HG02885 (cell line): ENCODE results near the gene GPSM1.

Experiments
- ATAC-seq: cut with Tn5 transposase; IDR thresholded peaks from one replicate; pipeline ENCODE4 v1.9.1; 2021; ENCODE audit warnings: mild to moderate bottlenecking; ENCODE audit not compliant: unreplicated experiment, poor library complexity

GPSM1 gene

DNA sequence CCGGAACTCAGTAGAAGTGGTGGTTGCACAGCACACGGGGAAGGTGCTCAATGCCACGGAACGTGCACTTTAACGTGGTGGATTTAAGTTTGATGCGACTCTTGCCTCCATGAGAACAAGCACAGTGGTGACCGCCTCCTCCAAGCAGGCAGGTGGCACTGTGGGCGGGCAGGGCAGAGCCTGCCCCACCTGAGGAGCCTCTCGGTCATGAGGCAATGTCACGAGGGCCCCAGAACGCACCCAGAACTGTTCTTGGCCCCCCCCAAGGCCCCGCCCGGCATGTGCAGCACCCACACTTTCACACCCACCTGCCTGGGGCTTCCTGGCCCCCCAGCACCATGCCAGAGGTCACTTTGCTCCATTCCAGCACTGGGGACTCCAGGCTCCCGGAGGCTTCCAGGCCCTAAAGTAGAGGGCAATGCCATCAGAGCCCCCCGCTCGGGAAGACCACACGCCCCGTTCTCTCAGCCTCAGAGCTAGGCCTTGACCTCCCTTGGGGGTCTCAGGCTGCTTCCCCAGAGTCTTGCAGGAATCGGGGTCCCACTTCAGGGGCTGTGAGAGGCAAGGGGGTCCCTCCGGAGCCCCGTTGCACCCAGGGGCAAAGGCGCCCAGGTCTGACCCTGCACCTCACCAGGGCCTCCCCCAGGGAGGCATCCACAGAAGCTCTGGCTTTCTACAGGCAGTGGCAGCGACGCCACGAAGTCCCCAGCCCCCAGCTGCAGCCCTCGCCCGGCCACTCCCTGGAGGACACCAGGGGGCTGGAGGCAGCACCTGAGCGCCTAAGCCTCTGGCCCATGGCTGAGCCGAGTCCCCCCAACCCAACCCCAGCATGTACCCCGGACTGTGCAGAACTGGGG lies 37.5 kb upstream of the GPSM1 start:
- no peak for ATAC-seq

DNA sequence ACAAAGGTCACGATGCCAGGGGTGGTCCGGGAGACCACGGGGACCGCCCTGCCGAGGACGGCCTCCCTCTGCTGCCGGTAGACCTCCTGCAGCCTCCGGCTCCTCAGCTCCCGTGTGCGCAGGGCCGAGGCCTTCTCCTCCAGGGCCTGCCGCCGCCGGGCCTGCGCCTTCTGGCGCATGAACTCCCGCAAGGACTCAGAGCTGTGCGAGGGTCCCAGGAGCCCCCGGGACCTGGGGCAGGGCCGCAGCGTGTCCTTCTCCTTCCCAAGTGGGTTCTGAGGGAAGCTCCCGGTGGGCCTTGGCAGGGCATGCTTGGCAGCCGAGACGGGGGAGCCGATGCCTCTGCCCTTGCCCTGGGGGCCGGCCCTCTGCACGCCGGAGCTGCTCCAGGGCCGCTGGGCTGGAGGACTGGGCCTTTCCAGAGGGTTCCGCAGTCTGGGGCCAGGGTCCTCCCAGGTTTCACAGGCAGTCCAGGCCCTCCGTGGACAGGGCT lies 36.8 kb upstream of the GPSM1 start:
- ATAC-seq, result no peak

DNA sequence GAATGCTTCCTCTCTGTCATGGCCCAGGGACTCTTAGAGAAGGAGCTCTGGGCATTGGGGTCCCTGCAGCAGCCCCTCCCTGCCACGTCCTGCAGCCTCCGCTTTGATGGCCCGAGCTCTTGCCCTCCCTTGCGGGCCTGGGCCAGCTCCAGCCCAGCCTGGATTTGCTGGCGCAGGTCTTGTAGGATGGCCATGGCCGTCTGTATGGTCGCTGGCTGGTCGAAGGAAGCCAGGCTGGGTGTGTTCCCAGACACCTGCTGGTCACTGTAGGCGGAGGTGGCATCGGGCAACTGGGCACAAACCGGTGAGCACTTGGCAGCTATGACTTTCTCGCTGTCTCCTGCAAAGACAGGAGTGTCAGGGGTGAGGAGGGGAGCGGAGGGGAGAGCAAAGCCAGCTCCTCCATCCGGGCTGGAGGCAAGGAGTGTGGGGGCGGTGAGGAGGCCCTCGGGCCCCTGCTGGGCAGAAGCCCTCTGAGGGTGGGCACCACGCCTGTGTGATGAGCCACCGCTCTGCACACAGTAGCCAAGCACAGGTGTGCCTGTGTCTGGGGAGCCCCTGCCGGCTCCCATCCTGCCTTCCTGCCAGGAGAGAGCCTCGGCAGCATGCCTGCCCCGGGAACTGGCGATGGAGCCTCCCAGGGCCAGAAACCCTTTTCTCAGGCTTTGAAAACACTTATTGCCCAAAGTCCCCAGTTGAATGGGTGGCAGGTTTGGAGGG lies 35.9 kb upstream of the GPSM1 start:
- no peak for ATAC-seq

DNA sequence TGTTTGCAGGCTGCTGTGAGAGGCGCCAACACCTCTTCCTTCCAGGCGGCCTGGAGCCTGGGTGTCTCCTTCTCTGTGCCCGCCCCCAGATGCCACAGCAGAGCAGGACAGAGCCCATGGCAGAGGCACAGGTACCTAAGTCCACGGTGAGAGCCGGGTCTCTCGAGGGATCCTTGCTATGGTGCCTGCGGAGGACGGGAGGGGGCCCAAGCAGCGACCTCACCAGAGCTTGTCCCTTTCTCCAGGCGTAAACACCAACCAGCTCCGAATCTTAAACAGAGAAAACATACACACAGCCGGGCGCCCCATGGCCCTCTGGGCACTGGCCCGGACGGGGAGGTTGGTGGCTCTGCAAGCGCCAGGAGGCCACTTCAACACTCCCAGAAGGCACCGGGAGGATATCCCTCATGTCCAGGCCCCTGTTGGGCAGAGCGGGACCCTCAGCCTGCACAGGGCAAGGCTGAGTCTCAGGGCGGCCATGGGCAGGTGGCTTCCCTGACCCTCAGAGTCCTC lies 35.3 kb upstream of the GPSM1 start:
- ATAC-seq, result no peak

DNA sequence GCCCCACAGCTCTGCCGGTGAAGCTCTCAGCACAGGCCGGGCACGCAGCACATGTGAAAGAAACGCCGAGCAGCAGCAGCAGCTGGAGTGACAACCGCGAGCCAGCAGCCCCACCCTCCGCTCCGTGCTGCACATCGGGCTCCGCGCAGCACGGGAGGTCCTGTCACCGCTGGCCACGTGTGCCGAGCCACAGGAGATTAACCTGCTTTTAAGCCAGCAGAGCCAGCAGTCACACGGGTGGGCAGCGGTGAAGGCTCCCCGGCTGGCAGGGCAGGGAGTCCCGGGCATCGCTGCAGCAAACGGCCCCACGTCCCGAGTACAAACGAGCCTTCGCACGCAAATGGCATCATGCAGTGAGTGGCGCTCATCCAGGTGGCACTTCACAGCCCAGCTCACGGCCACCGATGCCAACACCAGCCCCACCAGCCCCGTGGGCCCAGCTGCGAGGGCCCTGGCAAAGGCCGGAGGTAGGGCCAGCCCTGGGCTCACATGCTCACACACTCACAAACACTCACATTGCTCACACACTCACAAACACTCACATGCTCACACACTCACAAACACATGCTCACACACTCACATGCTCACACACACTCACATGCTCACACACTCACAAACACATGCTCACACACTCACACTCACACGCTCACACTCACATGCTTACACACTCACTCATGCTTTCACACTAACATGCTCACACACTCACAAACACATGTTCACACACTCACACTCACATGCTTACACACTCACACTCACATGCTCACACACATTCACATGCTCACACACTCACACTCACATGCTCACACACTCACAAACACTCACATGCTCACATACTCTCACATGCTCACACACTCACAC lies 34.5 kb upstream of the GPSM1 start:
- ATAC-seq, result no peak

DNA sequence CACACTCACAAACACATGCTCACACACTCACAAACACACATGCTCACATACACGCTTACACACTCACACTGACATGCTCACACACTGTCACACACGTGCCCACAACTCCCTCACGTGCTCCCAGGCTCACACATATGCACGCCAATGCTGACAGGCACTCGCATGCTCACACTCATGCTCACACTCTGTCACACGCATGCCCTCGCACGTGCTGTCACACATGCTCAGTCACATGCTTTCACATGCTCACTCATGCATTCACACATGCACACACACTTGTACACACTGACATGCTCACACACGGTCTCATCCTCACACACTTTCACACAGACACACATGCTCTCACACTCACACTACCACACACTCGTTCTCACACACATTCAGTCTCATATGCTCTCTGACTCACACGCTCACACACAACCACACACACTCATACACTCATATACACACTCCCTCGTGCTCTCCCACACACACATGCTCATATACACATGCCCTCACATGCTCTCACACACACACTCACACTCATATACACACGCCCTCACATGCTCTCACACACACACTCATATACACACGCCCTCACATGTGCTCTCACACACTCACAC lies 33.8 kb upstream of the GPSM1 start:
- no peak for ATAC-seq

DNA sequence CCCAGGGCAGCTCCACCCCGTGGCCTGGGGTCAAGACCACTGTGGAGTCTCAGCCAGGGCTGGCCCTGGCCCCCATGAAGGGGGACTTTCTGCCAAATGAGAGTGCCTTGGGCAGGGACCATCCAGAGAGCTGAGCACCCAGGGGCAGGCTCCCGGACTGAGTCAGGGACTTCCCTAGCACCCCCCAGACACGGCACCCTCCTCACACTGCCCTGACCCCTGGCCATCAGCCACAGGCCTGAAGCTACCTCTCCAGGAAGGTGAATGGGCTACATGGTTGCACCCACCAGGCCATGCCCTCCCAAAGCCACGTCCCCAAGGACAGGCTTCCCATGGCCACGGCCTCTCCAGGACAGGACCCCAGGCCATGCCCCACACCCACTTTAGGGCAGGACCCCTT lies 32.9 kb upstream of the GPSM1 start:
- no peak for ATAC-seq

DNA sequence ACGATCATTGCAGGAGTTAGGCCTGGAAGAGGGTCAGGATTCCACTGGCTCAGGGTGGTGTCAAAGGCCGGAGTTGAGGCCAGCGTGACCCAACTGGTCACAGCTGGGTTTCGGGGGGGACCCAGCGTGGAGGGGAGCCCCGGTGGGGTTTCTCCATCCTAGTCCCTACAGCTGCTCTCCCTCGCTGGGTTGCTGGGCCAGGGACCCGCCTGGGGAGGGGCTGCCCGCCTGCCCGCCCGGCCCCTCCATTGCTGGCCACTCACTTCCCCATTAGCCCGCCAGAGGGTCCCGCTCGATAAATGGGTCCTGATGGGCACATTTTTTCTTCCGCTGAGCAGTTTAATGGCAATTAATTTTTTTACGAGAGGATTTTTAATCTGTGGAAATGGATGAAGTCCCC lies 32.3 kb upstream of the GPSM1 start:
- ATAC-seq, result no peak

DNA sequence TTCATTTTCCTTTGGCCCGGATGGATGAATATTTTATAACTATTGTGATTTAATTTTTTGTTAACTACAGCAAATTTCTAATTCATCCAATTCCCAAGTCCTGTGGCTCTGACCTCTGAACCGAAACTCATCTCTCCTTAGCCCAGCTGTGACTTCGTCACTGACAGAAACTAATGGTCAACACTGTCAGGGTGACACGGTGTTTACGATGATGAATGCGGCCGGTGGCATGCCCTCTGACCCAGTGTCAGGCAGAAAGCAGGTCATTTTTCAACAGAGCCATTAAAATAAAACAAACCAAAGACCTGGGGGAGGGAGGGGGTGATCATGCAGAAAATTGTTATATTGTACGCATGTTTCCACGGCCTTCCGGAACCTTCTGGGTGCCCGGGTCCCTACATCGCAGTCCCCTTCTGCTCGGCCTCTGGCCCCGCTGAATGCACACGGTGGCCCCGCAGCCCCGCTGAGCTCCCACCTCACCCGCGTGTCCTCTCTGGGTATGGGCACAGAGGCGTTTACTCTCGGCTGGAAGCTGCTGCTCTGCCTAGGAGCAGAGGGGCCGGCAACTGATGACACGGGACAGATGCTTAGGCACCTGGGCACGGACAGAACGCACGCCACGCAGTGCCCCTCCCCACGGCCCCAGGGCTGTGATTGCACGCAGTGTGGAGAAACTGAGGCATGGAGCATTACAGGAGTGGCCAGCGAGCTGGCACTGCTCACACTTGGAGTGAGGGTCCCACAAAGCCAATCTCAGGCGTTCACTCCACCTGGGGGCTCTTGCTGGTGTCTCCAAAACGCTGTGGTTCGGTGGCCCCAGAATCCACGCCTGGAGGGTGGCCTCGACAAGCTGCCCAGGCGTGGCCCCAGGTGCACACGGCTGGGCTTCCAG lies 31.6 kb upstream of the GPSM1 start:
- no peak for ATAC-seq

DNA sequence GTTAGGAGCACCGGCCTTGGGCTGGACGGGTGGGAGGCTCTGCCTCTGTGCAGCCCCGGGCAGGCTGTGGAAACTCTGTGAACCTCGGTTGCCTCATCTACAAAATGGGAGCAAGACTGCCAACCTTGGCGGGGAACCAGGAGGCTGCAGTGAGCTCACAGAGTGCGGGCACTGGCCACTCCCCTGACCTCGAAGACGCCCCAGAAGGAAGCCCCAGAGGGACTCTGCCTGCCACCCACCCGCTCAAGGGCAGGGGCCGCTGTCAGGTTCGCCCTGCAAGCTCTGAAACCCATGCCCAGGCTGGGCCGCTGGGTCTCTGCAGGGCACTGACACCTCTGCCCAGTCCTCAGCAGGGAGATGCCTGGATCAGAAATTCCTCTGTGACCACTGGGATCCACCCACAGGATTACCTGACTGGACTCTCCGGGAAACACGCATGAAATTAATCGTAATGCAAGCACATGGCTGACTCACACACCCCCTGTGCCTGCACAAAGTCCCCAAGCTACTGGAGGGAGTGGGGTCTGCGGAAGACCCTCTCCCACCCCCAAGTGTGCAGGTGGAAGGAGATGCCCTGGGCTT lies 30.8 kb upstream of the GPSM1 start:
- ATAC-seq, result no peak

DNA sequence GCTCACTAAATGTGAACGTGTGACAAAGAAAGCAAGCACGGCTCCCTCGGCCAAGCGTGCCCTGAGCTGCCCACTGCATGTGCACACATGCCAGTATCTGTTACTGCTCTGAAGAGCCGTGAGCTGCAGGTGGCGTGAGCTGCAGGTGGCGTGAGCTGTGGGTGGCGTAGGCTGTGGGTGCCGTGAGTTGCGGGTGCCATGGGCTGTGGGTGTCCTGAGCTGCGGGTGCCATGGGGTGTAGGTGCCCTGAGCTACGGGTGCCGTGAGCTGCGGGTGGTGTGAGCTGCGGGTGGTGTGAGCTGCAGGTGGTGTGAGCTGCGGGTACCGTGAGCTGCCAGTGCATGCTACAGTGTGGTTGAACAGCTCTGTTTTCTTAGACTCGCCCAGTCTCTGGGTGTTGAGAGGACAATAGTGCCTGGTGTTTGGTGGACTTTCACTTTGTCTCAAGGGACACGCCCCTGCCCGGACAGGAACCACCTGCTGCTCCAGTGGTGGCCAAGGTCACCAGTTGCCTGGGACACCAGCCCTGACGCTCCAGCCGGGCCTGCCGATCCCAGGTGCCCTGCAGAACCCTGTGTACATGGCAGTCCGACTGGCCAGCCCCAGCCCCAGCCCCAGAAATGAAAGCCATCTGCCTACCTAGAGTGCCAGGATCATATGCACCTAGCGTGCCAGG lies 30.2 kb upstream of the GPSM1 start:
- no peak for ATAC-seq

DNA sequence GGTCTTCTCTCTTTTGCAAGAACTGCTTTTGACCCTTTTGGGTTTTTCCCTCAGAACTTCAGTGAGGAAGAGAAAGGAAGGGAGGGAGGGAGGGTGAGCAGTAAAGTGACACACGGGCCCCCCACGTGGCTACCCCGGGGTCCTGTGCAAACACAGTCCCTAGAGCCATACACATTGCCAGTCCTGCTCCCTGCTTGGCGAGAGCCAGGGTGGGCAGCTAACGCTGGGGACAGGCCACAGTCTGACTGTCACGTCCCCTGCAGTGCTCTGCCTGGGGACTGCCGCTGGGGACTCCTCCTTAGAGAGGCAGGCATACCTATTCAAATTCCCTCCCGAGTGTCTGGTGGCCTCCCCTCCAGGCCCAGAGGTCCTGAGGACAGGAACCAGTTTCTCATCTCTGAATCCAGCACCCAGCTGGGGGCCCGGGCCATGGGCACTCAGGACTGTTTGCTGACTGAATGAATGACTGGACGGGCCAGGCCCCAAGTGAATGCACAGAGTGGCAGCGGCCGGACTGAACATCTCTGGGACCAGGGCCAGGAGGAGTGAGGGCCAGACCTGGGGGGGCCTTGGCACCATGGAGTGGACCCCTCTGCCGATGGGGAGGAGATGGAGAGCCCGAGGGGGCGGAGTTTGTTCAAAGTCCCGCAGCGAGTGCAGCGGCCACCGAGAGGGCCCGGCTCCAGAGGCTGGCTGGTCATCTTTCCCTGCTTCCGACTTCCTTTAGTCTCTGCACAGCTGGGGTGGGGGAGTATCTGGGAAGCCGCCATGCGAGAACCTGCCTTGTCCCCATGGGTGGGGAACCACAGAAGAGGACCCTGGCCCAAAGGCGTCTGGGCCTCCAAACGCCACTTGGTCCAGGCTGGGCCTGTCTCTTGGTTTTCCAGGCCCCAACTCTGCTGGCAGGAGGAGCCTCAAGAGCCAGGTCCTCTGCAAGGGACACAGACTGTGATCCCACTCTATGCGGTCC lies 29.3 kb upstream of the GPSM1 start:
- no peak for ATAC-seq

DNA sequence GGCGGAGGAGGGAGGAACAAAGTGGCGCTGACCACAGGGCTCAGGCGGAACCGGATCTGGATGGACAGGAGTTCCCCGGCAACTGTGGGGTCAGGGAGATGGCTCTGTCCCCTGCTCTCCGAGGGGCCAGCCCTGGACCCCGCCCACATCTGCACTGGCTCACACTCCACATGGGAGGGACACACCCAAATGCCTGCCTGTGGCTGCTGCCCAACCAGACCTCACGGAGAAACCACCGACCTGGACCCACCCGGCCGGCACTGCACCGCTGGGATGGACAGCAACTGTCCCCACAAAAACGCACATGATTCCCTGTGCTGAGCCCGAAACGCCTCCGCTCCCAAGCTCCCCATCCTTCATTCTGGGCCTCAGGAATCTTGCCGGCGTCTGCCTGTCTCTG lies 28.2 kb upstream of the GPSM1 start:
- no peak for ATAC-seq

DNA sequence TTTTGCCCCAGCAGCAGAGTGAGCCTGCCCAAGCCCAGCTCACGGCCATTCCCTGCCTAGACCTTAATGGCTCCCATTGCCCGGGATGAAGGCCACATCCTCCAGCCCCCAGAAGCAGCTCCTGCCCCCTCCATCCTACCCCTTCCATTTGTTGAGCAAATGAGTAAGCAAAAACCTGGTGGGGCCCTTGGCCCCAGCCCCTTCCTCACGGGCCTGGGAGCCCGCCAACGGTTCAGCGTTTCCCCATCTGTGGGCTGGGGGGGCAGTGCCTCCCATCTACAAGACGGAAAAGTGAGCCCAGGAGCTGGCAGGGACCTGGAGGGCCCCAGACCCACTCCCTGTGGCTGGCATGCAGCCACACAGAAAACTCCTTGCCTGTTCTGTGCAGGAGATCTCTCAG lies 27.8 kb upstream of the GPSM1 start:
- ATAC-seq, result no peak

DNA sequence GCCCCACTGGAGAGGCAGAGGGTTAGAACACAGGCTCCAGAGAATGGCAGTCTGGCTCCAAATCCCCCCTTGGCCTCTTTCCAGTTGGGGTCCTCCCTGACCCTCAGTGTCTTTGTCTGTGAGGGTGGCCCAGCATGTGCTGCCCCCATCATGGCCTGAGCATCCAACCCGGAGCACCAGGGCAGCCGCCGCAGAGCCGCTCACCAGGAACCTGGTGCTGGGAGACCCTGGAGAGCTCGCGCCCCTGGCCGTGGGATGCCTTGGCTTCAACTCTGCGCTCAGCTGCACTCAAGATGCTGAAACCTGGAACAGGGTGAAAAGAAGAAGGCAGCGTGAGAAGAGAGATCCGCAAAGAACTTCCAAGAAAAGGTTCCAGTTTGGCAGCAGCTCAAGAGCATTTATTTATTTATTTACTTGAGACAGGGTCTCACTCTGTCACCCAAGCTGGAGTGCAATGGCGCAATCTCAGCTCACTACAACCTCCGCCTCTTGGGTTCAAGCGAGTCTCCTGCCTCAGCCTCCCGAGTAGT lies 27.3 kb upstream of the GPSM1 start:
- ATAC-seq, result no peak

DNA sequence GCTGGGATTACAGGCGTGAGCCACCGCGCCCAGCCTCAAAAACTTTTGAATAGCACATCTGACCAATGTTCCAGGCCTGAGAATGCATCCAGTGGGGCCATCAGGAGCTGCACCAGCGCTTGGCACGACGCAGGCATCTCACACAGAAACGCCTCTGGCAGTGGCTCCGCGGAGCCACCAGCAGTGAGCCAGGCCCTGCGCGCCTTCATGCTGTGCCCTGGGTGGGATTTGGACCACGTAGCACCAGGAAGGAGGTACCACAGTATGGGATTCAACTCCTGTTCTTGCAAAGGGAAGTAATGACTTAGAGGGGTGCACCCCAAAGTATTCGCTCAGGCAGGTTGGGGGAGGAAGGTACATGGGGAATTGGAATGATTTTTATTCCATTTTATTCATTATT lies 26.5 kb upstream of the GPSM1 start:
- no peak for ATAC-seq

DNA sequence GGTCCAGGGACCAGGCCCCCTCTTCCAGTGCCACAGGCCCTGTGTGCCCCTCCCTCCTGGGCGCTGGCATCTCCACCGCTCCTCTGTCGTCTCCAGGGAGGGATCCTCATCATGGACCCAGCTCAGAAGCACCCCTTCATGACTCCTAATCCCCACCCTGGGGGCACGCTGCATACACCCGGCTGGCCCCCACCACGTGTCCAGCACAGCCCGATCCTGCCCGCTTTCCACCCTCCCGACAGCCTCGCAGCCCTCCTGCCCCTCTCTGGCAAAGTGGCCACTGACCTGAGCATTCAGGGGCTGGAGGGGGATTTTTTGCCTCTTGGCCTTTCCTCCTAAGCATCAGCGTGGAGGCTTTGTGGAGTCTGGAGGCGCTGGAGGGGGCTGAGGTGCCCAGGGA lies 24.8 kb upstream of the GPSM1 start:
- no peak for ATAC-seq
